Right hindlimb (tissue), 1 donor: ENCODE results near the gene SPATA12.

Experiments used
- DNase-seq: peaks from one replicate; pipeline ENCODE4 v3.0.0-alpha.2; 2018

Gene SPATA12

DNA sequence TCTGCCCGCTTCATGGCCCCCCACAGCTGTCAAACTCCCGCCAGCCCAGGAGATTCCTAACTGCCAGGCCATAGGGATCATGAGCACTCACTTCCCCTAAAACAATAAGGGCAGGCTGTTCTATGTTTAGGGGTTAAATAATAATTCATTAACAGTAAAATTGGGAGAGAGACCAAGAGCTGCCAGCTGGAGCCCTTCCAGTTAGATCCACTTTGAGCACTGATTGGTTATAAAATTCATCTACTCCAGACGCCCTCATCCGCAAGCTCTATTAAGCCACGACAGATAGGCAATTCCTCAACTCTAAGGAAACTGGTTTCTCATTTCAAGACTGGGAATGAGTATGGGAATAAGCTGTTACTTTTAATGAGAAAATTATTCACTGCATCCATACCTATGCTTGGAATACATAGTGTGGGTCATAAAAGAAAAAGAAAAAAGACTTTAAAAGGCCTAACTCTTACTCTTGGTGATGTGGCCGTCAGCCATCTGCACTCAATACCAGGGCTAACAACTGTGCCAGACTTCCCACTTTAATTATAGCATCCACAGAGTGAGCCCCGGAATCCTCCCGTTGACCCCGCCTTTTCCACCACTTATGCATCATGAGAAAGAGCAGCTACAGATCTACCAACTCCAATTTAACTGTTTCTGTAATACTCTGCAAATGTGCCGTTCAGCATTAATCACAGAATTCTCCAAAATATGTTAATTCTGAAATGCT is 60.1 kb downstream of the SPATA12 start:
- DNase-seq = no peak
